H1 (cell line): Measurements from ENCODE around the gene SIX5. TPM values are rescaled to one million over a fixed set of nuclear protein-coding genes. Genes with fewer than 3 reads are reported as not detected.

ENCODE experiments used
- CTCF ChIA-PET: fragments of 300-600 bp; sonication (Branson Sonifier 250); formaldehyde crosslinking; loops from one replicate; lab custom pipeline; 2021; ENCODE audit not compliant: partially characterized antibody; lab: Charles Lee
- POLR2A ChIA-PET: fragments of 300-600 bp; sonication (Branson Sonifier 250); formaldehyde crosslinking; loops from one replicate; lab custom pipeline; 2021; ENCODE audit warnings: inconsistent platforms; ENCODE audit not compliant: partially characterized antibody; lab: Charles Lee
- DNase-seq, 2 experiments: peaks; one replicate each; pipeline versions ENCODE4 v3.0.0 to v3.0.0-alpha.2; 2010 to 2022; ENCODE audit warnings: low spot score in 2 of 2, low read depth in 1 of 2, mixed read lengths in 1 of 2
- FAIRE-seq: peaks from 2 replicates; lab custom pipeline; 2011; peaks lifted over from hg19 to GRCh38; lab: Jason Lieb, UNC
- H2AFZ ChIP-seq: 2 replicates; pipeline ENCODE4 v1.8.1; 2012; ENCODE audit warnings: low read length, inconsistent platforms
- H2AK5ac ChIP-seq: 2 replicates; pipeline ENCODE4 v1.6.1; 2013; ENCODE audit warnings: low read depth, low read length
- H2BK120ac ChIP-seq: replicated peaks from 2 replicates; pipeline ENCODE3; 2013; ENCODE audit warnings: low read depth, low read length, inconsistent platforms
- H2BK12ac ChIP-seq: 2 replicates; pipeline ENCODE4 v1.6.1; 2013; ENCODE audit warnings: low read depth, low read length
- H2BK15ac ChIP-seq: 2 replicates; pipeline ENCODE4 v1.6.1; 2013; ENCODE audit warnings: low read length
- H2BK20ac ChIP-seq: 2 replicates; pipeline ENCODE4 v1.6.1; 2013; ENCODE audit warnings: low read length
- H2BK5ac ChIP-seq: 2 replicates; pipeline ENCODE4 v1.6.1; 2013; ENCODE audit warnings: low read depth, low read length
- H3K14ac ChIP-seq: 2 replicates; pipeline ENCODE4 v1.6.1; 2013; ENCODE audit warnings: inconsistent platforms; ENCODE audit not compliant: insufficient read length
- H3K18ac ChIP-seq: 2 replicates; pipeline ENCODE4 v1.6.1; 2013; ENCODE audit warnings: low read length; ENCODE audit errors: extremely low read depth
- H3K23ac ChIP-seq: 2 replicates; pipeline ENCODE4 v1.6.1; 2013; ENCODE audit warnings: inconsistent platforms; ENCODE audit not compliant: insufficient read length
- H3K23me2 ChIP-seq: 2 replicates; pipeline ENCODE4 v1.6.1; 2013; ENCODE audit warnings: low read depth, low read length
- H3K27ac ChIP-seq: 2 replicates; pipeline ENCODE4 v1.6.1; 2011; ENCODE audit warnings: low read depth, low read length, inconsistent platforms
- H3K27me3 ChIP-seq, 4 experiments: replicated peaks in 1 of 4; 1 replicate in 1 of 4; 2 replicates in 3 of 4; pipeline versions ENCODE4 v1.6.1 to v1.8.1; 2011 to 2013; ENCODE audit warnings: low read length in 3 of 4, mild to moderate bottlenecking in 3 of 4, inconsistent platforms in 2 of 4, mixed read lengths in 2 of 4, moderate library complexity in 1 of 4; ENCODE audit not compliant: control insufficient read depth in 3 of 4, insufficient read depth in 3 of 4; ENCODE audit errors: extremely low read depth in 1 of 4
- H3K36me3 ChIP-seq, 4 experiments: 2 replicates each; pipeline versions ENCODE4 v1.6.1 to v1.8.1; 2011 to 2013; ENCODE audit warnings: mild to moderate bottlenecking in 4 of 4, low read length in 3 of 4, moderate library complexity in 2 of 4, control low read depth in 1 of 4, inconsistent platforms in 1 of 4; ENCODE audit not compliant: insufficient read depth in 4 of 4, control insufficient read depth in 2 of 4
- H3K4ac ChIP-seq: replicated peaks from 2 replicates; pipeline ENCODE3; 2013; ENCODE audit warnings: low read length, low read depth, mixed read lengths, inconsistent platforms; ENCODE audit not compliant: insufficient read length
- H3K4me1 ChIP-seq, 4 experiments: replicated peaks in 1 of 4; 1 replicate in 1 of 4; 2 replicates in 3 of 4; pipeline versions ENCODE4 v1.6.1 to v1.8.1; 2011 to 2013; ENCODE audit warnings: low read length in 3 of 4, inconsistent platforms in 2 of 4, mixed read lengths in 1 of 4; ENCODE audit not compliant: insufficient read depth in 4 of 4, control insufficient read depth in 3 of 4
- H3K4me2 ChIP-seq, 2 experiments: 2 replicates each; pipeline versions ENCODE4 v1.6.1 to v1.8.1; 2011 to 2013; ENCODE audit warnings: low read depth in 2 of 2, low read length in 2 of 2, control low read depth in 1 of 2, inconsistent platforms in 1 of 2, mild to moderate bottlenecking in 1 of 2; ENCODE audit not compliant: insufficient read depth in 1 of 2
- H3K4me3 ChIP-seq, 4 experiments: fragments of 200-600, 300-600 bp in 1 of 4; sonication (generic), shearing (Covaris generic), sonication (Bioruptor Twin) in 1 of 4; 2 replicates each; pipeline versions ENCODE4 v1.5.1 to v1.8.1; 2011 to 2016; ENCODE audit warnings: low read length in 4 of 4, low read depth in 3 of 4, control low read depth in 2 of 4, inconsistent platforms in 2 of 4, mild to moderate bottlenecking in 2 of 4, mixed read lengths in 1 of 4, moderate library complexity in 1 of 4; ENCODE audit not compliant: insufficient read depth in 2 of 4; ENCODE audit errors: extremely low read depth in 1 of 4
- H3K56ac ChIP-seq: replicated peaks from 2 replicates; pipeline ENCODE3; 2013; ENCODE audit warnings: low read depth, mild to moderate bottlenecking, mixed read lengths, low read length, inconsistent platforms; ENCODE audit not compliant: insufficient read length
- H3K79me1 ChIP-seq: 2 replicates; pipeline ENCODE4 v1.6.1; 2013; ENCODE audit warnings: low read depth, low read length, control low read depth
- H3K79me2 ChIP-seq, 2 experiments: 2 replicates each; pipeline versions ENCODE4 v1.6.1 to v1.8.1; 2012 to 2013; ENCODE audit warnings: low read length in 2 of 2, mild to moderate bottlenecking in 2 of 2, inconsistent platforms in 1 of 2; ENCODE audit not compliant: insufficient read depth in 2 of 2, control insufficient read depth in 1 of 2
- H3K9ac ChIP-seq, 4 experiments: replicated peaks in 1 of 4; 1 replicate in 1 of 4; 2 replicates in 3 of 4; pipeline versions ENCODE4 v1.6.1 to v1.8.1; 2011 to 2013; ENCODE audit warnings: low read depth in 3 of 4, low read length in 3 of 4, control low read depth in 2 of 4, mild to moderate bottlenecking in 2 of 4, moderate library complexity in 2 of 4, inconsistent platforms in 1 of 4; ENCODE audit errors: extremely low read depth in 1 of 4
- H3K9me3 ChIP-seq, 2 experiments: 2 replicates each; pipeline versions ENCODE4 v1.6.1 to v1.8.1; 2012 to 2013; ENCODE audit warnings: mild to moderate bottlenecking in 2 of 2, moderate library complexity in 2 of 2, control low read depth in 1 of 2, inconsistent platforms in 1 of 2, low read depth in 1 of 2, low read length in 1 of 2, mixed read lengths in 1 of 2; ENCODE audit not compliant: insufficient read depth in 2 of 2
- H4K20me1 ChIP-seq, 2 experiments: replicated peaks in 1 of 2; 2 replicates each; pipeline versions ENCODE3 to v1.8.1; 2011 to 2013; ENCODE audit warnings: inconsistent platforms in 2 of 2, low read length in 2 of 2, mild to moderate bottlenecking in 1 of 2; ENCODE audit not compliant: insufficient read depth in 2 of 2, control insufficient read depth in 1 of 2
- H4K5ac ChIP-seq: 2 replicates; pipeline ENCODE4 v1.6.1; 2013; ENCODE audit warnings: low read length, low read depth, mixed read lengths, inconsistent platforms; ENCODE audit not compliant: insufficient read length
- H4K8ac ChIP-seq: 2 replicates; pipeline ENCODE4 v1.8.0; 2013; ENCODE audit warnings: mild to moderate bottlenecking, moderate library complexity, low read length, inconsistent platforms; ENCODE audit not compliant: insufficient read depth; ENCODE audit errors: extremely low read depth
- H4K91ac ChIP-seq: replicated peaks from 2 replicates; pipeline ENCODE3; 2013; ENCODE audit warnings: low read length, mixed read lengths, inconsistent platforms; ENCODE audit not compliant: insufficient read length
- GABPA ChIP-seq: IDR thresholded peaks from 2 replicates; pipeline ENCODE4 v1.6.1; 2011; ENCODE audit warnings: mild to moderate bottlenecking, low read length, moderate library complexity, borderline replicate concordance; ENCODE audit not compliant: insufficient read depth
- RNF2 ChIP-seq: fragments of 200-900, 300-1000 bp; sonication (generic); IDR thresholded peaks from 2 replicates; pipeline ENCODE4 v1.7.1; 2016; ENCODE audit warnings: borderline replicate concordance, low read depth, mild to moderate bottlenecking, antibody characterized with exemption, low read length; ENCODE audit not compliant: poor library complexity, severe bottlenecking; ENCODE audit errors: missing control alignments
- SP1 ChIP-seq: IDR thresholded peaks from 2 replicates; pipeline ENCODE4 v1.6.1; 2011; ENCODE audit warnings: low read depth, low read length
- SP2 ChIP-seq: IDR thresholded peaks from 2 replicates; pipeline ENCODE4 v1.6.1; 2012; ENCODE audit warnings: mild to moderate bottlenecking, low read length, inconsistent platforms
- WGBS, 2 experiments: shearing (Covaris generic) in 1 of 2; methylation state at CpG; one replicate each; pipeline versions ENCODE4 v1.1.6 to v1.1.7; 2013 to 2015; ENCODE audit warnings: low lambda C conversion rate in 2 of 2, mixed read lengths in 2 of 2, inconsistent platforms in 1 of 2, low coverage in 1 of 2, missing lambda C conversion rate in 1 of 2; ENCODE audit not compliant: insufficient replicate concordance in 2 of 2, insufficient coverage in 1 of 2, insufficient read length in 1 of 2; ENCODE audit errors: extremely low coverage in 1 of 2, missing lambda C conversion rate in 1 of 2; 5-methylcytosine and 5-hydroxymethylcytosine counted together
- polyA plus RNA-seq, 7 experiments: library from polyadenylated mRNA; depleted of rRNA in 3 of 7; stranded (reverse) in 5 of 7; unstranded in 2 of 7; fragments of >200 nt in 5 of 7; fragments of 200-250 nt in 2 of 7; gene quantifications; 1 replicate in 5 of 7; 2 replicates in 1 of 7; 4 replicates in 1 of 7; pipeline versions ENCODE4 v1.2.1 to v1.2.3, GENCODE V29; 2011 to 2013; ENCODE audit warnings: missing spikeins in 2 of 7, mixed read lengths in 2 of 7
- total RNA-seq: library from RNA; stranded (reverse); fragmentation: NEBNext Ultra II Directional; extraction: Animal tissue kit (Norgen Biotek cat#: 25700); gene quantifications from 2 replicates; pipeline ENCODE4 v1.2.1, GENCODE V29; 2021

Gene SIX5
- total and polyA plus RNA-seq, 2 of the 8 experiments (the other 6 are each of a cell fraction or from before 2014, with no cell fraction given): 20.9 to 24.2 TPM

GRCh38 chr19:45800070-45800553 lies 31.1 kb upstream of the SIX5 start:
- no peak overlapping the region for H3K14ac ChIP-seq
- no peak overlapping the region for H3K9ac ChIP-seq
- no peak overlapping the region for H4K91ac ChIP-seq
- no peak overlapping the region for H2AK5ac ChIP-seq
- DNase-seq (no peak), FAIRE-seq (no peak)
- no peak for TF ChIP-seq SP2
- TF ChIP-seq SP1: no peak
- no peak for TF ChIP-seq GABPA
- no peak for TF ChIP-seq RNF2
- H2BK120ac ChIP-seq: no peak overlapping the region
- no peak overlapping the region for H2BK15ac ChIP-seq
- no peak overlapping the region for H2AFZ ChIP-seq
- no peak overlapping the region for H3K4me3 ChIP-seq
- no peak overlapping the region for H2BK20ac ChIP-seq
- POLR2A ChIA-PET: interaction anchor here (1.0 to 9.8 kb wide), 10 partner anchors 9 to 118 kb away, joined by 3 to 106 read pairs (median 6); partner anchors contain the start of genes RSPH6A and SIX5
- H3K18ac ChIP-seq: no peak overlapping the region
- no peak overlapping the region for H4K8ac ChIP-seq
- H3K4me2 ChIP-seq: no peak overlapping the region
- no peaks in the 10 kb centered on the region for H3K36me3 ChIP-seq
- no peaks in the 10 kb centered on the region for H4K20me1 ChIP-seq
- H2BK12ac ChIP-seq: no peak overlapping the region
- no peaks in the 10 kb centered on the region for H3K9me3 ChIP-seq
- H3K4me1 ChIP-seq: peaks cover 0 to 4% (median 2%) of the 10 kb centered on the region in 4 experiments; a peak in 4 of 7 replicates
- H3K4ac ChIP-seq: no peak overlapping the region
- CTCF ChIA-PET: interaction anchor here (0.6 to 9.4 kb wide), 19 partner anchors 9 to 230 kb away, joined by 3 to 107 read pairs (median 5); partner anchors contain the start of genes QPCTL, RSPH6A, SIX5 and SNRPD2
- H2BK5ac ChIP-seq: no peak overlapping the region
- no peaks in the 10 kb centered on the region for H3K79me1 ChIP-seq
- no peaks in the 10 kb centered on the region; the same call in 1 of the 2 replicates for H3K23me2 ChIP-seq
- H3K27me3 ChIP-seq: no peaks in the 10 kb centered on the region; a peak in 2 of 7 replicates
- H3K27ac ChIP-seq: no peak overlapping the region
- no peak overlapping the region for H3K56ac ChIP-seq
- WGBS, 2 experiments: 92% methylated on average over 8 of the region's 8 CpGs; no CpG with 5 or more reads in 1 of the 2 experiments
- H3K23ac ChIP-seq: no peak overlapping the region
- H4K5ac ChIP-seq: no peak overlapping the region
- H3K79me2 ChIP-seq: no peaks in the 10 kb centered on the region
